Measurements from ENCODE around the gene RPL13A. TPM values are rescaled to one million over a fixed set of nuclear protein-coding genes. Genes with fewer than 3 reads are reported as not detected.
A peak's percentile ranks its signal among the peaks of the same experiment; 100 is the strongest.

RPL13A gene
- total and polyA plus RNA-seq, 9 of the 15 experiments (the other 6 are each of a cell fraction or from before 2014, with no cell fraction given), result 1,744 to 5,482 (median 2,949) TPM

- intact Hi-C loops (cut with micrococcal nuclease), result loop anchor here (10.0 kb wide), 1 partner anchor 184 kb away; no protein-coding TSS in a partner anchor
- in situ Hi-C loops (cut with MboI), result no loop called here
- peaks cover 35% of the 10 kb centered on the region for H3K79me2 ChIP-seq (ENCODE audit: control insufficient read depth, insufficient read depth, low read length)
- no peaks in the 10 kb centered on the region; the same call in 1 of the 2 replicates for H4K20me1 ChIP-seq (replicated peaks; ENCODE audit: control insufficient read depth, insufficient read depth, low read length)
- peaks cover 16 to 52% of the 10 kb centered on the region in 2 experiments; a peak in 4 of 5 replicates for H3K4me1 ChIP-seq (replicated peaks in 1 of 2; ENCODE audit: control insufficient read depth in 2 of 2, insufficient read depth in 2 of 2, low read length in 2 of 2)
- peak overlapping the region; percentile 9; the same call in 1 of the 3 replicates for H3K27ac ChIP-seq (ENCODE audit: extremely low read depth, low read depth, low read length)
- DNase-seq (ENCODE audit: extremely low read depth in 1 of 4, low spot score in 3 of 4), result no peak
- WGBS (ENCODE audit: insufficient coverage, low coverage, missing lambda C conversion rate), result 91% methylated on average over 6 of the region's 6 CpGs
- ATAC-seq, result no peak
- H3K4me3 ChIP-seq, result no peak overlapping the region
- BruUV-seq (replicated peaks), result no TSS peak
- no peak for TF ChIP-seq BMI1 (IDR thresholded peaks at IDR 0.05; ENCODE audit: low read length)
- TF ChIP-seq RBM39 (optimal IDR thresholded peaks at IDR 0.05; ENCODE audit: low read depth, low read length), result no peak
- TF ChIP-seq ATF1 (CRISPR knock-in tag; IDR thresholded peaks at IDR 0.05), result no peak
- TF ChIP-seq ATF1 (tag; IDR thresholded peaks at IDR 0.05), result peak; percentile 15
- TF ChIP-seq ETS2 (tag; IDR thresholded peaks at IDR 0.05; ENCODE audit: borderline replicate concordance, poor library complexity, severe bottlenecking), result no peak
- no peak for TF ChIP-seq RUNX1 (IDR thresholded peaks at IDR 0.05; ENCODE audit: low read depth)
- peak; percentile 80 for TF ChIP-seq ZFP36 (IDR thresholded peaks at IDR 0.05; ENCODE audit: low read depth, low read length, partially characterized antibody)
- no peaks in the 10 kb centered on the region for H3K9me1 ChIP-seq (ENCODE audit: control insufficient read depth, insufficient read depth, low read length)
- peak overlapping the region; percentile 39 for H3K4me2 ChIP-seq (ENCODE audit: insufficient read depth, low read length)
- ChIA-PET POLR2A (interaction anchor here (0.8 to 1.2 kb wide), 4 partner anchors 10 to 170 kb away, joined by 3 to 4 read pairs (median 3); partner anchors contain the start of gene RPS11), CTCF (ENCODE audit: low intra/inter-chr PET ratio) (no interaction called here)
- H3K27me3 ChIP-seq (ENCODE audit: control insufficient read depth in 2 of 2, insufficient read depth in 2 of 2, low read length in 2 of 2), result no peaks in the 10 kb centered on the region
- H3K9me3 ChIP-seq (replicated peaks; ENCODE audit: control insufficient read depth, insufficient read depth, low read depth, low read length), result no peaks in the 10 kb centered on the region
- H3K9ac ChIP-seq (ENCODE audit: insufficient read depth in 1 of 2, low read depth in 2 of 2, low read length in 2 of 2), result peak overlapping the region in 1 of 2 experiments; percentile 54; a peak in 1 of 4 replicates
- H2AFZ ChIP-seq (ENCODE audit: low read depth, low read length), result no peak overlapping the region
- no peak for FAIRE-seq
- peaks cover 41% of the 10 kb centered on the region; the same call in 2 of the 3 replicates for H3K36me3 ChIP-seq (ENCODE audit: control insufficient read depth, insufficient read depth, low read length)
Measured at GRCh38 chr19:49448432-49448786, 39.0 kb upstream of the RPL13A start.
